NCI-H526 treated with DMSO at 0.1 percent for 48 hours (cell line): Measurements from ENCODE around the gene TBC1D12.
"Not testable (repeated sequence)": the region's sequence is repeated elsewhere in the genome, so short reads cannot be mapped to it uniquely, and the experiment has no call there.

Experiments
- DNase-seq: peaks from one replicate; lab custom pipeline; 2025; lab: John Stamatoyannopoulos, UW

The TBC1D12 gene

GRCh38 chr10:94402204-94402842 lies at the start of gene TBC1D12:
TBC1D12 (plus strand) TSS chr10:94402541; CDS start chr10:94402614, 73 bp downstream.
- DNase-seq, result peak; percentile 85

GRCh38 chr10:94353336-94353735 lies 49.0 kb upstream of the TBC1D12 start:
- DNase-seq, result no peak

DNA sequence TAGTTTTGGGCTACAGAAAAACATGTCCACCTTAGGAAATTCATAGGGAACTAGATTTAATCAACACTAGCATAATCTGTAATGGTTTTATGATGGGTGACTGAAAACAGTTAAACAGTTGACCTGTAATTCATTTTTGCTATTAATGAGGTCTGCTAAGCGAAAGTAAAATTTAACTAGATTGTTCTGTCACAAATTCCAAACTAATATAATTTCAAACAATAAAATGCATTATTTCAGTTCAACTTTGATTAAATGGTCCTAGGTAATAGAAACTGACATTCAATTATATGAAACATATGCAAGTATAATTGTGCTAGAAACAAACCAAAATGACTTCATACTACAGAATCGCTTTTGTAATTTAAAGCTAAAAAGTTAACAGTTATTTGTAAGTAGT lies 46.5 kb upstream of the TBC1D12 start:
- no peak for DNase-seq

DNA sequence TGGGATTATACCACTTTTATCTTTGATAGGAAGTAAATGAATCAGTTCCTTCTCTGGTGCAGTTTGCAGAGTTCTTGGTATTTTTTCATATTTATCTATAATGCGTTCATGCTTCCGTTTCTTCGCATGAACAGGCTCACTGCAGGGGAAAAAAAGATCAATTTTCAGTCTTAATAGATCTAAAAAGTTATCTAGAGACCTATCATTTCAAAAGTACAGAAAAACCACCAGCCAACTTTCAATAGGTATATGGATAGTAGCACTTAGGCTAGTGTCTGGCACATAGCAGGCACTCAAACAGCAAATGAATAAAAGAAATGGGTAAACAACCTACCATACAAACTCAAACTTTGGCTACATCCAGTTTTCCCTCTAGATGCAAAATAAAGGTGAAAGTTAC lies 45.1 kb upstream of the TBC1D12 start:
- no peak for DNase-seq

GRCh38 chr10:94358480-94358879 lies 43.9 kb upstream of the TBC1D12 start:
- DNase-seq, result no peak

DNA sequence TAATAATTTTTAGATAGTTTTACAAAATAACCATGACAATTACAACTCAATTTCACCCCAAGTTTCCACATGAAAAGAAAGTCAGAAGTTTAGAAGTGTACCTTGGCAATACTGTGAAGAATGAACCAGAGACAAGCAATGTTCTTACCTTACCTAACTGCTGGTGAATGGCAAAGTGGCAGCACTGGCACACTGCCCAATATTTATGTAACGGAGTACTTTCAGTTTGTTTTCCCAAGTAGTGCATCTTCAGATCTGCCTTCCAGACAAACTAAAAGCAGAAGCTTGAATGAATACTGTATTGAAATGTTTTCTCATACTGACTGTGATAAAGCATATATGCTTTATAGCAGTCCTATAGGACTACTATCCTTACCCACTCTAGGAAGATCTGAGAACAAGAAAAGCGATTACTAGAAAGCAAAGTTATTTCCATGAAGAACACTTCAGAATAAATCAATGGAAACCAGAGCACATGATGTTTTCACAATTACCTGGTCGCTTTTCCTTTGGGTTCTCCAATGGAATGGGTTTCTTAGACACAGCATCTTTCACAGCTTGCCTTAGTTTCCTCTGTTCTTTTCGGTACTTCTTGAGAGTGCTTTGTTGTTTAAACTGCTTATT lies 41.1 kb upstream of the TBC1D12 start:
- no peak for DNase-seq

DNA sequence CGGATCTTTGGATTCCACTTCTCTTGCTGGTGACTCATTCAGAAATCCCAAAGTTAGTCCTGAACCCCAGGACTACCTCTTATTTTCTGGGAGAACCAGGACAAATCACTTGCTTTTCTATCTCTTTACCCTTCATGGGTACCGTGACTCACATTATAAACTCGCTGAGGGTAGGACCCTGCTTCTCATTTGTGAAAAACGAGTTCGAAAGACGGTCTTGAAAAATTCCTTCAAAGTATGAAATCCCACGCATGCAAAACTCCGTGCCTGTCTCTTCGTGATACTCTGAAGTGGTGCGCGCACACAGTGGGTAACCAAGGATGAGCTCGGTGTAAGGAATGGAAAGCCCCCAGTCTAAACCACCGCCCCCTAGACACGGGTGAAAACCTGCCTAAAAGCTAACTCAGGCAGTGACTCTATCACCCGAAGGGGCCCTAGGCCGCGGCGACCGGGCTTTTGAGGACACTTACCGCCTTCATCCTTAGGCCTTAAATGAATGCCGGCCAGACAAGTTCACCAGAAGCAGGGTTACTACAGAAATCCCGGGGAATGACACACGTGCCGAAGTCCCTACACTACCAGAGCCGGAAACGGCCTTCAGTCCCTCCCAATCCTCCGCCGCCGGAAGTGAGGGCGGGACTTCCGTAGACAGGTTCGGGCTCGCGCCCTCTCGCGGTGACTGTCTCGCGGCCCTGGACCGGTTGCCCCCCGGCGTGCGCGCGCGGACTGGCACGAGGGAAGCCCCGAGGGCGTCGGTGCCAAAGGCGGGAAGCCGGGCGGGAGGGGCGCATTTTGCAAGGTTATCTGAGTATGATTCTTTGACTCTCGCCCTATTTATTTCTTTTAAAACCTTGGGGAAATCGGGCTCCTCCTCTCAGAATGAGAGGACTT lies 39.7 kb upstream of the TBC1D12 start, which contains the start of gene NOC3L:
Gene NOC3L, minus strand, starts transcription at position 580 of the 891 bp plus-strand sequence. Its CDS starts 101 bp downstream, at position 479.
- peak; percentile 61 for DNase-seq

DNA sequence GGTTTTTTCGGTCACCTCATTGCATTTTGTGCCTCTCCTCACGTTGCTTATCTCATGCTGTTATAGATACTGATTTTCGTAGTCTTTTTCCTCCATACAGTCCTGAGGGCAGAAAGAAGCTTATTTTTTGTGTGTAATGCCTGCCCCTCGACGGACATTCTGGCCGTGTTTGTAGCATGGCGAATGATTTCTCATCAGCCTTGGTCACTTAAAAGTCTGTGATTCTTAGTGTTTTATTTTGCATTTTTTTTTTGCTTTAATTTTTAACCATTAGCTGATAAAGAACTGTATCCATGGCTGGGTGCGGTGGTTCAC lies 39.1 kb upstream of the TBC1D12 start:
- DNase-seq, result no peak

DNA sequence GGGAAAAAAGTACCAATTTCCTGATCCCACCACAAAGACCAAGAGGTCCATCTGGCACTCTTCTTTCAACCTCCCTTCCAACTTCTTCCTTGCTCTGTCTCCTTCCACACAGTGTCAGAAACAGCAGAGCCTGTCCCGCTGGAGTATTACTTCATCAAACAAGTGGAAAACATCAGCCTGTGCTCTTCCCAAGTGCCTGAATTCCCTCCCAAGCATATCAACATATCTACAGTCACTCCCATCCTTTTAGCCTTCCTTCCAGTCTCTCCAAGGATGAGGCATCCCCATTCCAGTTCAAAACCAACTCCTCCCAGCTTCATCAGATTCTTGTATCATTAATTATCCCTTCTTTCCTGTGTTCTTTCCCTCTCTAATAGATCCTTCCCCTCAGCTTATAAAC lies 37.9 kb upstream of the TBC1D12 start:
- no peak for DNase-seq

DNA sequence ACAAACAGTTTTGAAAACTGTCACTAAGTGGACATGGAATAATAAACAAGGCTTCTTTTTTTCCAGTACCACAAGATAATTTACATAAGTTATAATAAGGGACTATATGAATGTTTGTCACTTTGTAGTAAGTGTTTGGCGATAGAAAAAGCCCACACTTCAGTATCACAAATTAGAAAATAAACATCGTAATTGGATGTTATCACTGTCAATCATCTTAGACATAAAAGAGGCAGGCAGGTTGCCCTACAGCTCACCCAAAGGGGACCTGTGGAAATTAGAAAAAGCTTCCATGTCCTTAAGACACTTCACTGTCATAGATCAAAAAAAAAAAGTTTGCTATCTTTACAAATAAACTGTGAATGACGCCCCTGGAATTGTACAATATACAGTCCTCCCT lies 36.0 kb upstream of the TBC1D12 start:
- DNase-seq, result no peak

DNA sequence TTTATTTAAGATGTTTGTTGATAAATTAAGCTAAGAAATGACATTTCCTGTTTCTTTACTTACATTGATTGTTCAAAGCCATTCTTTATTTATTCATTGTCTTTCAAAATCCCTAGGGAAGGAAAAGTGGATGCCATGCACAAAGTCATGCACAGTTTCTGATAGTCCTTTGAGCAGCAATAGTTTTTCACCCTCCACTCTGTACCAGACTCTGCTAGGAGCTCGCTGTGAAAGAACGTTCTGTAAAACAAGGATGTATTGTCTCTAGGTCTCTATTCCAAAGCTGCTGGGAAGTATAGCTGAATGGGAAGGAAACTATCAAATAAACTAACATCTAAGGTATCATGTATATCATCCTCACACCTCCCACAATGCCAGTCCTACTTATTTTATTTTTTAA lies 31.8 kb upstream of the TBC1D12 start:
- DNase-seq, result no peak

- DNase-seq, result no peak
Observed at GRCh38 chr10:94375374-94375773, 27.0 kb upstream of the TBC1D12 start.

DNA sequence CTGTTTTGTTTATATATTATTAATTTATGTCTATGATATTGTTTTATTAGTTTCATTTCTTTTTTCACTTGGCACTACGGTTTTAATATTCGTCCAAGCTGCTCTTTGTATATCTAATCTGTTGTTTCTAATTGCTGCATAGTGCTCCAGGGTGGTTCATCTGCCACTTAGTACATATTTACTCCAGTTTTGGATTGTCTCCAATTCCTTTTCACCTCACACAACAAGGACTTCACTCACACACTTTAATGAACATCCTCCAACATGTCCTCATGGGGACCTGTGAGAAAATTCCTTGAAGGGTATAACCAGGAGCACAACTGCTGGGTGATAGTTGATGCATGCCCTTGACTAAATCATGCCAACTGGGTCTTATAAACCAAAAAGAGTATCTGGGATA lies 25.5 kb upstream of the TBC1D12 start:
- DNase-seq, result no peak

DNA sequence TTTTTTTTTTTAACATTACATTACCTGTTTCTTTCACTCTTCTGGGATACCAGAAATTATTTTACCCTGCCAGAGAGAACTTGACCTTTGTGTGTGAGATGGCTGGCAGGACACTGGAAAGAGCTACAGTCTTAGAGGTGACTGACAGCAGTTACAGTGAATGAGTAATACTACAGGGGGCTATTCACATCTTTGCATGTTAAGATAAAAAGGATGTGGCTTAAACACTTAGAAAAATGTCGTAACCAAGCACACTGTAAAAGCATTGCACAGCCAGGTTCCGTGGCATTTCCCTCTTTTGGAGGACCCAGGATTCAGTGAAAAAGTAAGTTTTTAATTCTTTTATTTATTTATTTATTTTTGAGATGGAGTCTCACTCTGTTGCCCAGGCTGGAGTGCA lies 18.8 kb upstream of the TBC1D12 start:
- DNase-seq, result no peak

DNA sequence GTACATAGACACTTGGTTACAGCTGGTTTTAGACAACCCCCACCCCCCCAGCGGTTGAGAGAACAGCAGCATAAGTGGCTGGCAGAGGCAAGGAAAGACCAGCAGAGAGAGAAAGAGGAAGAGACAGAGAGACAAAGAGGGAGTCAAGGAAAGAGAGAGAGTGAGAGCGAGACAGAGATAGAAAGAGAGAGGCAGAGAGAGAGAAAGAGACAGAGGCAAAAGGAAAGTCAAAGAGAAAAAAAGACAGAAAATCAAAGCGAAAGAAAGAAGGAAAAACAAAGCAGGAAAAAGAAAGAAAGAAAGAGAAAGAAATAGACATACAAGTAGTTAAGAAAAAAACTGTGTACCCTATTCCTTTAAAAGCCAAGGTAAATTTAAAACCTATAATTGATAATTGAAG lies 16.6 kb upstream of the TBC1D12 start:
- DNase-seq, result not testable (repeated sequence)

DNA sequence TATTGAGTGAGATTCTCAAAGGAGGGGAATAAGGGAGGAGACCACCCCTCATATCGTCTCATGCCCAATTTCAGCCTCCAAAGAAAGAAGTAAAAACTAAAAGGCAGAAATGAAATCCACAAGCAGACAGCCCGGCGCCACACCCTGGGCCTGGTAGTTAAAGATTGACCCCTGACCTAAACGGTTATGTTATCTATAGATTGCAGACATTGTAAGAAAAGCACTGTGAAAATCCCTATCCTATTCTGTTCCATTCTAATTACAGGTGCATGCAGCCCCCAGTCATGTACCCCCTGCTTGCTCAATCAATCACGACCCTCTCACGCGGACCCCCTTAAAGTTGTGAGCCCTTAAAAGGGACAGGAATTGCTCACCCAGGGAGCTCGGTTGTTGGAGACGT lies 10.2 kb upstream of the TBC1D12 start:
- DNase-seq, result not testable (repeated sequence)

- no peak for DNase-seq
Observed at GRCh38 chr10:94397549-94398370, 4.6 kb upstream of the TBC1D12 start.

- no peak for DNase-seq
Observed at GRCh38 chr10:94398762-94399161, 3.6 kb upstream of the TBC1D12 start.

GRCh38 chr10:94402843-94403379 lies 570 bp downstream of the TBC1D12 start:
- peak; percentile 45 for DNase-seq

GRCh38 chr10:94403380-94404213 lies 1.3 kb downstream of the TBC1D12 start:
- peak; percentile 48 for DNase-seq

DNA sequence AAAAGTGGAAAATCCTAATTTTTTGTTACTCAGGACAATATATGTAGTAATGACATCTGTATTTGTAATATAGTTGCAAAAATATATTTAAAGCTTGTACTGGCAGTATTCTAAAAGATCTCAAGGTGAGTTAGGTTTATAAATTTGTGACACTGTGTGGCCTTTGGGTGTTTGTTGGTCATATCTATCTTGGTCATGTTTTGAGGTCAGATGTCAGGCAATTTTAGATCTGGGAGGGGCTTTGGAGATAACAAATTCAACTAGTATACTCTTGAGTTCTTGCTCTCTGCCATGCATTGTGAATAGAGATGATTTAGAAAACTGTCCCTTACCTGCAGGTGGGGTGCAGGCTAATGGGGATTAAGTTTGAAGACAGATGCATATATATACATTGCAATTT lies 3.1 kb downstream of the TBC1D12 start:
- no peak for DNase-seq
